HG02642 (cell line): Measurements from ENCODE around the gene TMED8.
"Not testable (repeated sequence)": the region's sequence is repeated elsewhere in the genome, so short reads cannot be mapped to it uniquely, and the experiment has no call there.

ENCODE experiments used
- ATAC-seq: cut with Tn5 transposase; IDR thresholded peaks from one replicate; pipeline ENCODE4 v1.9.1; 2021; ENCODE audit warnings: mild to moderate bottlenecking; ENCODE audit not compliant: unreplicated experiment, poor library complexity

The TMED8 gene

DNA sequence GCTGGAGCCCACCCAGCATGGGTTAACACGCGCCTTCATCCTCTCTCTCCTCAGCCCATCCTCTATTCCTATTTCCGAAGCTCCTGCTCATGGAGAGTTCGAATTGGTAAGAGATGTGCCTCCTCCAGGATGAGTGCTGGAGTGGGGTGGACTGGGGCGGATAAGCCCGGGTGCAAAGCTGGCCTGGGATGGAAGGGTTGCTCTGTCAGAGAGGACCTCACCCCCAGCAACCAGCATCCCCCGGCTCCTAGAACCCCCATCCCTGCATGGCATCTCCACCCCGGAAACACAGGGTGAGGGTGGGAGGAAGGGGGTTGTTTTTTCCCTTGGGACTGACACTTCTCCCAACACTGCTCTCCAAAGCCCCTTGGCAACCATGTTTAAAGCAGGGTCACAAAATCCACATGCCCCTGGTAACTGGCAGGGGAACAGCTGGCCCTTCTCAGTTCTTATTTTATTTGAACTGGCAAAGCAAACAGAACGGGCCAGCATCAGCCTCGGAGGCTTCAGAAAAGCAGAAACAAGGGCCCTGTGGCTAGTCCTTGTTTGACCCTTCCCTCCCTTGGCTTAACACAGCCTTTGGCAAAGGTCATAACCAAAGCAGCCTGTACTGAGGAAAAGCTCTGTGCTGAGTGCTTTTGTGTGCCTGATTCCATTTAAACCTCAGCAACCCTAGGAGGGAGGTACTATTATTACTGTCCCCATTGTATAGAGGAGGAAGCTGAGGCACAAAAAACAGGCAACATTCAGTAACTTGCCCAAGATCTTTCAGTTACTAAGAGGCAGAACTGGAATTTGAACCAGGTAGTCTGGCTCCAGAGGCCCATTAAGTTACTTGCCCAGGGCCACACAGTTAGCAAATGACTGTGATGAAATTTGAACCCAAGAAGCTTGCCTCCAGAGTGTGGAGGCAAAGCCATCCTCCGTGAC lies 51.8 kb downstream of the TMED8 start:
- ATAC-seq, result no peak

DNA sequence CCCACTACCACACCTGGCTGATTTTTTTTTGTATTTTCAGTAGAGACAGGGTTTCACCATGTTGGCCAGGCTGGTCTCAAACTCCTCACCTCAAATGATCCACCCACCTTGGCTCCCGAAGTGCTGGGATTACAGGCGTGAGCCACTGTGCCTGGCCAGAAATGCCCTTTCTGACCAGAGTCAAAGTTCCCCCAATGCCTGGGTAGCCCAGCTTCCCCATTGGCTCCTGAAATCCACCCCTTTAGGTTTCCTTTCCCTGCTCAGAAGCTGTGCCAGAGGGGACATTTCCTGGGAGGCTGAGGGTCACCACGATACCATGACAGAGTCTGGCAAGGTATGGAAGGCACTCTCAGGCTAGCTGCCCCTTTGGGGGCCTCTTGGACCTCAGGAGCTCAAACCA lies 52.6 kb downstream of the TMED8 start:
- no peak for ATAC-seq

DNA sequence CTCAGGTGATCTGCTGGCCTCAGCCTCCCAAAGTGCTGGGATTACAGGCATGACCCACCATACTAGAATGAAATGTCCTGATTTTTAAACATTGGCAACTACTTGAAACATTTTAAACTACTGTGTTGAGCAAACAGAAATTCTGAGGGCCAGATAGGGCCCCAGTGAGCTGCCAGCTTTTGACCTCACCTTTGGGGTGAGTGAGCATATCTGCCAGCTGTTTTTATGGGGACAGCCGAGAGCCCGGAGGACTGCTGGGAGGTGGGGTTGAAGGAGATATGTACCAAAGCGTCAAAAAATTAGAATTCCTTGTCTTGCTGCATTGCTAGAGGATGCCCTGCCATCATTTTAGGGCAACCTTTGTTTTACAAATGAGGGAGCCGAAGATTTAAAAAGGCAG lies 53.3 kb downstream of the TMED8 start:
- no peak for ATAC-seq

DNA sequence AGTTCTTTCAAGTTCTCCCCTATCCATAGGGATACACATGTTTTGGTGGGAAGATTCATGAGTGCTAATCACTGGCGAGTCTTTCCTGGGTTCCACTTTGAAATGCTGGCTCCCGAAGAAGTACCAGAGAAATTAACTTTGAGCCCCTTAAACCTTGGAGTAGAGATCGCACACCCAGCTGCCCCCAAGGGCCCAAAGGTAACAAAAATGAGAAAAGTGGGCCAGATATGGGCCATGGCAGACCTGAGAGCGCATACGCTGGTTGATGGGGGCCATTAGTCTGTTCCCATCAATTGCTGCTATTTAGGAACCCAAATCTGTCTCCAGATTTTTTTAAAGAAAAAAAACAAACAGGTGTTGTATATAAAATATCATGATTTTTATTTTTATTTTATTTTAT lies 53.9 kb downstream of the TMED8 start:
- no peak for ATAC-seq

DNA sequence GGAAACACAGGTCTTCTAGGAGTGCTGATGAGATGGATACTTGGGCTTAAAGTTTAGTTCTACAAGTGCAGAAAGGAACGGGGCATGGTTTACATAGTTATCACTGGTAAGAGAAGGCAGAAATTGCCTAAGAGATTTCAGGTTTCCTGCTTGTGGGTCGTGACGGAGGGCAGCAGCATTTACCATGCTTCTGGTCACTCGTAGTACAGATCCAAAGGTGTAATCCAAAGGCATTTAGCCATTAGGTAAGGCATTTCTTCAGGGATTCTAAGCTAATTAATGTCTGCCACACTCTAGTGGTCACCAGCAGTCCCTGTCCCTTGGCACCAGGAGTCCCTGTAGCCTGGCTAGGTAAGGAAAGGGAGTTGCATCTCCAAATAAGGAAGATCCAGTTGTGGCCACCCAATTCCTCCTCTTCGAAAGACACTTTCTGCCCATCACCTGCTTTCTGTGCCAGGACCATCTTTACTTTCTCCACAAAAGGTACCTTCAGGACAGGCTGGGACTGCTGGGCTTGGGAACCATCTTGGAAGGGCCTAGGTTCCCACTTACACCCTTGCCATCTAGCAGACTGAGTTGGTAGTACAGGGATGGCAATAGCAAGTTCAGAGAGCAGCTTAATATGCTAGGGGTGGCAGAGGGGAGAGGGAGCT lies 54.5 kb downstream of the TMED8 start:
- no peak for ATAC-seq

DNA sequence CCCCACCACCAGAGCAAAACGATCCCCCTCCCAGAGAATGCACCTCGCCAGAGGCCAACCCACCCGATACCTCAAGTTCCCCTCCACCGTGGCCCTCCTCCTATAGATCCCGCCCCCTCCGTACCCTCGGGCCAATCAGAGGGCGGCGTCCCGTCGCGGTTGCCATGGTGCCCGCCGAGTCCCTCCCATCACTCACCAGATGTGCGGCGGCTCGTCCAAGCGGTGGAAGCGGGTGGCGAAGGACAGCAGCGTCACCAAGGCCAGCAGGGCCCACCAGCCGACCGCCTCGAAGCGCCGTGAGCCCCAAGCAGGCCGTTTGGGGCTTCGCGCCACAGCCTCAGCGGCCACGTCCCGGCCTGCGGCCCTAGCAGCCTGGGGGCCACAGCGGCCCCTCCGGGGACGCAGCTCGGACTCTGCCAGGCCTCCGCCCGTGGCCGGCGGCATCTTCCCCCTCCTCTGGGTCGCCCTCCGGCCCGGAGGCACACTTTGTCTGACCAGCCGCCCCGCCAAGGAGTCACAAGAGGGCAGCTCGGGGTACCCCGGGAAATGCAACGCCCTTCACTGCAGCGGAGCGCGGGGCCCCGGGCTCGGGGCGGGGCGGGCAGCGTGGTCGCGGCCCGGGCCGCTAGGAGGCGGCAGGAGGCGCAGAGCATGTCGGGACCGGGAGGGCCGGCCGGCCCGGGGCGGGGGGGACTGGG lies 56.5 kb downstream of the TMED8 start, which contains the start of gene POMT2:
POMT2 (minus strand) TSS at position 646 of the 698 bp plus-strand sequence; CDS start at position 444, 202 bp downstream.
- ATAC-seq, result peak; percentile 70

DNA sequence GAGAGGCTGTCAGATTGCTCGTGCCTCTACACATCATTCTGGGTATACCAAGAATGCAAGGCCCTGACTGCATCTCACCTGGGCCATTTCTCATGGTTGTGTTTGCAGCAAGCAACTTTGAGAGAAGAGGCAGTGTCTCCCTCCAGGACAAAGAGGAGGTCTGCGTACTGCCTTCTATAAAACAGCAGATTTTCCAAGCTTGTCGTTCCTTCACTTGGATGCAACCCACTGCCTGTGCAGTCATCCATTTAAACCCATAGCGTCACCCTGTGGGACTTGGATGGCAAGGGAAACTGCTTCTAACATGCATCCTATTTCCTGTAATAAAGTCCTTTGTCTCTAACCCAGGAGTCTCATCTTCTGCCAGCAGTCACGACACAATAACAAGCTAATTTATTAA lies 57.5 kb downstream of the TMED8 start:
- no peak for ATAC-seq

DNA sequence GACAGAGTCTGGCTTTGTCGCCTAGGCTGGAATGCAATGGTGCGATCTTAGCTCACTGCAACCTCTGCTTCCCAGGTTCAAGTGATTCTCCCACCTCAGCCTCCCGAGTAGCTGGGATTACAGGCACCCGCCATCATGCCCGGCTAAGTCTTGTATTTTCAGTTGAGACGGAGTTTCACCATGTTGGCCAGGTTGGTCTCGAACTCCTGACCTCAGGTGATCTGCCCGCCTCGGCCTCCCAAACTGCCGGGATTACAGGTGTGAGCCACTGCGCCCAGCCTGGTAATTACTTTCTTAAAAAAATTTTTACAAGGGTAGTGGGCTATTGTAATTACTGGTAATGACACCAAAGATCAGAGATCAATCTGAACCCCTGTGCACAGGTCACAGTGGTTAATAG lies 58.1 kb downstream of the TMED8 start:
- not testable (repeated sequence) for ATAC-seq

DNA sequence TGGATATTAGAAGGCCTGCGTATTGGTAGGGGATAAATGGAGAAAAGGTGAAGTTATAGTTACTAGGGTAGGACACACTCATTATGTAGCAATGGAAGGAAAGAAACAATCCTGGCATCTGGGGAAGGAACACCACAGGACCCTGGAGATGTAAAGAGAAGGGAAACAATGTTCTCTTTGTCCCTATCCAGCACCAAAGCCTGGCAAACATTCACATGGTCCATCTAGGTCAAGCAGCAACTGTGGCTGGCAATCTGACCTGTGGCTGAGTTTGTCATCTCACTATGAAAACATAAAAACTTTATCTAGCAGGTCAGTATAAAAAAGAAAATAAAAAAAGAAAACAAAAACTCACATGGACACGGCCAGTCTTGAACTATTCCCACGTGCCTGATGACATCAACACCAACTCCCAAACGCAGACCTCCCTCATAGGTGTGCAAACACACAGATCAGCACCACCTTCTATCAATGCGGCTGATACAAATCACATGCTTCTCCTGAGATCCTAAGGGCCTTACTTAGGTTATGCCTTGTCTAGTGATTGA lies 58.8 kb downstream of the TMED8 start:
- ATAC-seq, result no peak

DNA sequence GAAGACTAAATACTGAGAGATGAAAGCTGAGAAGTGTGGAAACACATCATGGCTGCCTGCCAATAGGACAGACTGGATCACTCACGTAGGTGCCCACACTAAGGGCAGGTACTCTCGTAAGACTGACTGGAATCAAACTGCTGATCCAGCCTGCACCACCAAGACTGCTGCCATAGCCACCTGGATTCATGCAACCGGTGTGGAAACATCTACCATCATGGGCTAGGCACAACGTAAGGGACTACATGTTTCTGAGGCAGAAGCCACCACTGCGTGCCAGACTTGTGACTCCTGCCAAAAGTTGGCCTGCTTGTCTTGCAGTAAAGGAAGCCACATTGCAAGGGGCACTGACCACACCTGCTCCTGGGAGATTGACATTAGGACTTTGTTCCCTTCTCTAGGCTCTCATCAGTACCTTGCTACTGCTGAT lies 60.0 kb downstream of the TMED8 start:
- no peak for ATAC-seq

DNA sequence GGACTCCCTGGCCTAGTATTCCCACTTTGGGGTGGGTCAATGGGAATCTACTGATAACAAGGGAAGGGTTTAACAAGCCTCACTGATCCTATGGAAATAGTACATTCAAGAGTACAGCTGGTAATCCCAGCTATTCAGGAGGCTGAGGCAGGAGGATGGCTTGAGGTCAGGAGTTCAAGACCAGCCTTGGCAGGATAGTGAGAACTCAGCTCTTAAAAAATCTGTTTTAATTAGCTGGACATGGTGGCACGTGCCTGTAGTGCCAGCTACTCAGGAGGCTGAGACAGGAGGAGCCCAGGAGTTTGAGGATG lies 60.7 kb downstream of the TMED8 start:
- no peak for ATAC-seq

DNA sequence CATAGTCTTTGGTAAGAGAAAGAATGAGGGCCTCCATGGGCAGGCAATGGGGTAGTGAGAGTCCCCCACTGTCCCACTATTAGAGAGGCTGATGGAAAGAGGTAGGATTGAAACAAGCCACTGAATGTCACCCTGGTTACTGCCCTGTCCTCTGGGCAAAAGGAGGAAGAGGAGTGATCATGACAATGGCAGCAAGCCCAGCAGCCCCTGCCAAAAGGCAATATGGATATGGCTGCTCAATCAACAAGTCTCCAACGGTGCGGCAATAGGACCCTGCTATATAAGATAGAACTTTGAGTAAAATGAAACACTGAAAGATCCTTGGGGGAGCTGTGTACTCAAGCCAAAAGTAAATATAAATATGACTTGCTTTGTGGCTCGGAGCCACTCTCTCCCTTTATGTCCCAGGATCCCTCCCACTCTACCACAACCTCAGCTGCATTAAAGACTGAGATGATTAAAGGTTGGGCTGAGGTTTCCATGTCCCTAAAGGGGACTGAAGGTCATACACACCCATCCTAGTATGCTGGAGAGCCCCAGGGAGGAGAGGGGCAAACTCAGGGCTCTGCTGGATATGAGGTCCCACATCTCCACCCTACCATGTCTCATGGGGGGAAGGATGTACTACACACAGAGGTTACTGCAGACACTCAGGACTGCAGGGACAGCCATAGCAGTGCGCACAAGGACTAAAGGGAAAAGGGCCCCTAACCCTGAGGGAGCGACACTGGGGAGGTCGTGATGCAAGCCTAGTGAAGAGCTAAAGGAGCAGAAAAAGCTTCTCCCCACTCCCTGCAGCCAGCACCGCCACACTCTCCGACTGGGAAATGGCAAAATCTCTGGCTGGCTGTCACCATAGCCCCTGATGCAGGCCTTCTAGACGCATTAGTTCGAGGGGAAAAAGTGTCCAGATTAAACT lies 62.1 kb downstream of the TMED8 start:
- ATAC-seq, result no peak

DNA sequence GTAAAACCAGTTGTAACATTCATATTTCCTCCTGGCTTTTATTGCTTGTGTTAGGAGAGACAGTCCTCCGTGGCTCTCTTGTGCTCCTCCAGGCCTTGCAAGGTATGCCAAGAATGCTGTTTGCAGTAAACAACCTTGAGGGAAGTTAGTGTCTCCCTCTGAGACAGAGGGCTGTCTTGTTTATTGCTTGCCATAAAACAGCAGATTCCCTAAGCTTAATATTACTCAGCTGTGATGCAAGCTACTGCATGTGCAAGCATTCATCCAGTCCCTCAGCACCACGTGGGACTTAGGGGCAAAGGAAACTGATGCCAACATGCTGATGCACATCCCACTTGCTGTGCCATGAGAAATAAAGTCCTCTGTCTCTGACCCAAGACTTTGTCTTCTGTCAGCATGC lies 62.9 kb downstream of the TMED8 start:
- ATAC-seq, result no peak

DNA sequence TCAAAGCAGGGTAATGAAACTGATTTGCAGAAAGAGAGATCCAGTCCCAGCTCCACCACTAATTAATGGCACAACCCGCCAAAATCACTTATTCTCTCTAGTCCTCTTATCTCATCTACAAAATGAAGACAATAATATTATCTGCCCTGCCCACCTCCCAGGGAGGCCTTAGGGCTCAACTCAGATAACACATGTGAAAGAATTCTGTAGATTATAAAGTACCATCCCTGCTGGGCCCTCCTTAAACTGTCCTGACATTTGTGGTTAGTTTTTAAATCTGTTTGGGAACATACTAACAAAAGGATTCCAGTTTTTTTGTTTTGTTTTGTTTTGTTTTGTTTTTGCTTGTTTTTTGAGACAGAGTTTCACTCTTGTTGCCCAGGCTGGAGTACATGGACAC lies 63.5 kb downstream of the TMED8 start:
- ATAC-seq, result no peak

DNA sequence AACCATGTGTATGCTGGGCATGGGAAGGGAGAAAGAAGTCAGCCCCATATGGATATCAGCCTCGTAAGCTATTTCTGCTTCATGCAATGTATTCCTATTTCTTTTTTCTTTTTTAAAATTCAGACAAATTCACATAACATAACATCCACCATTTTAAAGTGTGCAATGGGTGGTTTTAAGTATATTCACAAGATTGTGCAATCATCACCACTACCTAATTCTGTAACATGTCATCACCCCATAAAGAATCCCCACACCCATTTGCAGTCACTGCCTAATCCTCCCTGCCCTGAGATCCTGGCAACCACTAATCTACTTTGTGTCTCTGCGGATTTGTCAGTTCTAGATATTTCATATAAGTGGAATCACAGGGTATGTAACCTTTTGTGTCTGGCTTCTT lies 65.7 kb downstream of the TMED8 start:
- no peak for ATAC-seq

DNA sequence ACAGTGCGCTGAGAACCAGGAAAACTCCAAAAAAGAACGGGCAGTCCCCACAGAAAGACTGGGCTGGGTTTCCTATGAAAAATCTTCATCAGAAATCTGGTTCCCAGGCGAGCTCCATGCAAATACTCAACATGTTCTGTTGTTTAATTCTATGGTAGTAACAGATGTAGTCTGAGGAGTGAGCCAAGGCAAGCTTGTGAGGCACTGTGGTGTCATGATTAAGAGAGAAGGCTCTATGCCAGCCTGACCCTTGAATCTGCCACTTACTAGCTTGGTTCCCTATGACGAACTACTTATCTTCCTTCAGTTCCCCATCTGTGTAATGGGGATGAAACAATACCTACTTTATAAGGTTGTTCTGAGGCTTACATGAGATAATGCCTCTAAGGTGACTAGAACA lies 66.9 kb downstream of the TMED8 start:
- no peak for ATAC-seq

DNA sequence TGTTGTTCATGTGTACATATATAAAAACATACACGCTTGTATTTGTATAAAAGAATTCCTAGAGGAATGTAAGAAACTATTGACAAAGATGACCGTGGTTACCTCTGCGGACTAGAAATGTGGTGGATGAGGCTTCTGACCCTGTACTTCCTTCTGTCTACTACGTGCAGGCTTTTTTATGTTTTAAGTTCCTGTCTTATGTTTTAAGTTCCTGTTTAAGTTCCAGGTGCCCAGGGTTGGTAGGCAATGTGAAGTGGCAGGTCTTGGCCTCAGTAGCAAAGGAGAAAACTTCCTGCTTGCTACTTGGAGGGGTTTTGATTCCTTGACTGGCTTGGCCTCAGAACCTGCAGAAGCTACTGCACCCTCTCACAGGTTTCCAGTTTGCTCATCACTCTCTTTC lies 67.8 kb downstream of the TMED8 start:
- no peak for ATAC-seq

DNA sequence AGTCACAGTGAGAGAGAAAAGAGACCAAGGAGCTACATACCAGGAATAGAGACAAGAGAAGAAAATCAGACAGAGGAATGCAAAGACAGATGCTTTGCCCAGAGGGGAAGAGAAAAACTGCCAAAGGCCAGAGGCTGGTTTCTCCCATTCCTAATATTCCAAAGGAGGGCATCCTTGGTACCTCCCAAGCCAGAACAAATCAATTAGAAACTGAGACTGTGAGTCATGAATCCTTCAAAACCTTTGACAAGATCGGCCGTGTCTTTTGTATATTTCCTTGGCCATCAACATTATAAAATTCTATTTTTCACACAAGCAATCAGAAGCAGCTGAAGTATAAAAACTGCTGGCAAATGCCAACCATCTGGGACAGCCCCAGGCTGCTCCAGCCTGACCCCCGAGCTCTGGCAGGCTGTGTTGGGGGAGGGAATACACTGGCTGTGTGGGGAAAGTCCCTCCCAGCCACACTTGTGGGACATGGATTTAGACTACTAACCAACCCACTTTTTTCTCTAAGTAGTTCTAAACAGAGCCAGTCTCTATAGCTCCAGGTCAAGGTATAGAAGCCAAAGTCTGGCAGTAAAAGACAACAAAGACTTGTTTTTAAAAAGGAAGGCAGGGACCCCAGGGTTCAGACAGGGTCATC lies 69.9 kb downstream of the TMED8 start:
- no peak for ATAC-seq

DNA sequence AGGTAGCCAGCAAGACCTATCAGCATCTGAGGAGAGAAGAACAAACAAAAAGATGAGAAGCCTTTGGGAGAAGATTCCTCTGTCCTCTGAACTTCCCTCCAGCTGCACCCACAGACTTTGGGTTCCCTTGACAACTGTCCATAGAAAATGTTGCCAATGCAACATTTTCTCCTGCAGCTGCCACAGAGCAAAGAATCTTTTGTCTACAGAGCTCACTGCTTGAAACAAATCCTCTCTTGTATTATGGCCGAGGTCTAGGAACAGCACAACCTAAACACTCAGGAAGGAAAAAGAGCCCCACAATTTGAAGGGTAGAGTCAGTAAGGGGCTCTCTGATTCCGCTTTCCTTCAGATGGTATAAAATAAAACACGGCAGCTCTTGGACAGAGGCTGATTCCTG lies 70.5 kb downstream of the TMED8 start:
- ATAC-seq, result no peak
